Measurements from ENCODE around the gene LMNTD2.

Gene LMNTD2

DNA sequence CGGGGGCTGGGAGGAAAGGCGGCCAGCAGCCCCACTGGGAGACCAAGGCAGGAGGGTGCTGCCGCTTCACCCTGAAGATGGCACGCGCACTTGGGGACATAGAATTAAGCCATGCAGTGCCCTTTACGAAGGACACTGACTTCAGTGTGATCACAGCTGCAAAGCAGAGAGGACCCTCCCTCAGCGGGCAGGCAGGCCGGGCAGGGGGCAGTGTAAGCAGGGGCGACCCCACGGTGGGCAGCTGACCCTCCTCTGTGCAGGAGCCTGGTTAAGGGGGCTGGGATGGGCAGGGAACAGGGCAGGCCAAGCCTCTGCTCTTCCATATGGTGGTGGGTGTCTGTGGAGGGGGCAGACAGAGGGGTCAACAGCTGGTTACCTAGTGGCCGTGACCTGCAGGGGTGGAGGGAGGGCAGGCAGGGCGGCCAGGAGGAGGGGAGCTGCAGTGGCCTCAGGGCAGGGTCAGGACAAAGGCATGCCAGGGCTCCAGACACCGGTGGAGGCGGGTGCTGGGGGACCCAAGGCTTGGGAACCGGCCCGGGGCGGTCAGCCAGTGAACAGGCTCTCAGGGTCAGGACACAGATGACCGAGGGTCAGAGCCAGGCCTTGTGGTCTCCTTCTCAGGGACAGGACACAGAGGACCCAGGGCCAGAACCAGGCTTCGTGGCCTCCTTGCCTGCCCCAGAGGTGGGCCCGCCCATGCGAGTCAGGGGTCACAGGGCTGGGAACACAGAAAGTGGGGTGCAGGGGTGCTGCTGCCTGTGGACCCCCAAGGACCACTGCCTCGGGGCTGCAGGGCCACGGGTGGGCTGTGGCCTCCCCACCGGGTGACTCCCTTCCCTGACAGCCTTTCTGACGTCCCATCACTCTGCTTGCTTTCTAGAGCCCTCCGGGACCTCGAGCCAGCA is 7.2 kb downstream of the LMNTD2 start:
- H3K4me3 ChIP-seq (ENCODE audit: insufficient read depth, low read depth, low read length, poor library complexity, severe bottlenecking): no peak overlapping the region
- no peak for DNase-seq
- peaks cover 14% of the 10 kb centered on the region for H3K4me1 ChIP-seq (ENCODE audit: control insufficient read depth, insufficient read depth, low read length, poor library complexity, severe bottlenecking)

DNA sequence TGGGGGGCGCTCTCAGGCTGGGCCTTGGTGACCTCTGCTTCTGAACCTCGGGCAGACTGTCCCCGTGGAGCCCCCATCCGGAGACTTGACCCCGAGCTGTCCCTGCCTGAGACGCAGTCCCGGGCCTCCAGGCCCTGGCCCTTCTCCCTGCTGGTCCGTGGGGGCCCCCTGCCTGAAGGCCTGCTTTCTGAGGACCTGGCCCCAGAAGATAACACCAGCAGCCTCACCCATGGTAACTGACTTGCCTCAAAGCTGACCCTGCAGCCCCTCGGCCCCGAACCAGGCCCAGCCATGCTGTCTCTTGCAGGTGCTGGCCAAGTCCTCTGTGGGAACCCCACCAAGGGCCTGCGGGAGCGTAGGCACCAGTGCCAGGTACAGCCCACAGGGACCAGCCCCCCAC is 8.9 kb downstream of the LMNTD2 start:
- no peaks in the 10 kb centered on the region for H3K36me3 ChIP-seq (ENCODE audit: control insufficient read depth, insufficient read depth, low read length)
- no peaks in the 10 kb centered on the region for H3K27me3 ChIP-seq (replicated peaks; ENCODE audit: control insufficient read depth, insufficient read depth, low read length, poor library complexity, severe bottlenecking)
- no peak overlapping the region for H3K4me3 ChIP-seq (ENCODE audit: insufficient read depth, low read depth, low read length, poor library complexity, severe bottlenecking)
- H3K9me3 ChIP-seq (ENCODE audit: control insufficient read depth, low read length): no peaks in the 10 kb centered on the region
- H3K4me1 ChIP-seq (ENCODE audit: control insufficient read depth, insufficient read depth, low read length, poor library complexity, severe bottlenecking): peaks cover 14% of the 10 kb centered on the region
- H3K27ac ChIP-seq (ENCODE audit: insufficient read depth, low read length, poor library complexity, severe bottlenecking): no peak overlapping the region
- no peak for DNase-seq

More for the DNA sequence above, 7.2 kb downstream of the LMNTD2 start:
- Histone ChIP-seq H3K9me3 (ENCODE audit: control insufficient read depth, low read length) (no peaks in the 10 kb centered on the region), H3K27me3 (replicated peaks; ENCODE audit: control insufficient read depth, insufficient read depth, low read length, poor library complexity, severe bottlenecking) (no peaks in the 10 kb centered on the region), H3K36me3 (ENCODE audit: control insufficient read depth, insufficient read depth, low read length) (no peaks in the 10 kb centered on the region), H3K27ac (ENCODE audit: insufficient read depth, low read length, poor library complexity, severe bottlenecking) (no peak overlapping the region)

GRCh38 chr11:551131-551530 is 9.4 kb downstream of the LMNTD2 start:
- DNase-seq: no peak
- Histone ChIP-seq H3K4me1 (ENCODE audit: control insufficient read depth, insufficient read depth, low read length, poor library complexity, severe bottlenecking) (peaks cover 14% of the 10 kb centered on the region), H3K27ac (ENCODE audit: insufficient read depth, low read length, poor library complexity, severe bottlenecking) (no peak overlapping the region)

GRCh38 chr11:550746-551085 is 9.8 kb downstream of the LMNTD2 start:
- H3K4me3 ChIP-seq (ENCODE audit: insufficient read depth, low read depth, low read length, poor library complexity, severe bottlenecking): no peak overlapping the region
- DNase-seq: no peak

More at GRCh38 chr11:551131-551530, 9.4 kb downstream of the LMNTD2 start:
- H3K9me3 ChIP-seq (ENCODE audit: control insufficient read depth, low read length): no peaks in the 10 kb centered on the region
- no peak overlapping the region for H3K4me3 ChIP-seq (ENCODE audit: insufficient read depth, low read depth, low read length, poor library complexity, severe bottlenecking)
- no peaks in the 10 kb centered on the region for H3K36me3 ChIP-seq (ENCODE audit: control insufficient read depth, insufficient read depth, low read length)
- H3K27me3 ChIP-seq (replicated peaks; ENCODE audit: control insufficient read depth, insufficient read depth, low read length, poor library complexity, severe bottlenecking): no peaks in the 10 kb centered on the region

GRCh38 chr11:550021-550745 is 10.4 kb downstream of the LMNTD2 start:
- Histone ChIP-seq H3K27me3 (replicated peaks; ENCODE audit: control insufficient read depth, insufficient read depth, low read length, poor library complexity, severe bottlenecking) (no peaks in the 10 kb centered on the region), H3K4me1 (ENCODE audit: control insufficient read depth, insufficient read depth, low read length, poor library complexity, severe bottlenecking) (peaks cover 8% of the 10 kb centered on the region), H3K4me3 (ENCODE audit: insufficient read depth, low read depth, low read length, poor library complexity, severe bottlenecking) (no peak overlapping the region), H3K27ac (ENCODE audit: insufficient read depth, low read length, poor library complexity, severe bottlenecking) (no peak overlapping the region), H3K36me3 (ENCODE audit: control insufficient read depth, insufficient read depth, low read length) (no peaks in the 10 kb centered on the region), H3K9me3 (ENCODE audit: control insufficient read depth, low read length) (no peaks in the 10 kb centered on the region)
- DNase-seq: no peak

More at GRCh38 chr11:550746-551085, 9.8 kb downstream of the LMNTD2 start:
- Histone ChIP-seq H3K36me3 (ENCODE audit: control insufficient read depth, insufficient read depth, low read length) (no peaks in the 10 kb centered on the region), H3K27me3 (replicated peaks; ENCODE audit: control insufficient read depth, insufficient read depth, low read length, poor library complexity, severe bottlenecking) (no peaks in the 10 kb centered on the region), H3K4me1 (ENCODE audit: control insufficient read depth, insufficient read depth, low read length, poor library complexity, severe bottlenecking) (peaks cover 13% of the 10 kb centered on the region), H3K27ac (ENCODE audit: insufficient read depth, low read length, poor library complexity, severe bottlenecking) (no peak overlapping the region), H3K9me3 (ENCODE audit: control insufficient read depth, low read length) (no peaks in the 10 kb centered on the region)

- Histone ChIP-seq H3K4me3 (ENCODE audit: insufficient read depth, low read depth, low read length, poor library complexity, severe bottlenecking) (no peak overlapping the region), H3K36me3 (ENCODE audit: control insufficient read depth, insufficient read depth, low read length) (no peaks in the 10 kb centered on the region), H3K27me3 (replicated peaks; ENCODE audit: control insufficient read depth, insufficient read depth, low read length, poor library complexity, severe bottlenecking) (no peaks in the 10 kb centered on the region), H3K27ac (ENCODE audit: insufficient read depth, low read length, poor library complexity, severe bottlenecking) (no peak overlapping the region), H3K9me3 (ENCODE audit: control insufficient read depth, low read length) (no peaks in the 10 kb centered on the region), H3K4me1 (ENCODE audit: control insufficient read depth, insufficient read depth, low read length, poor library complexity, severe bottlenecking) (no peaks in the 10 kb centered on the region)
- no peak for DNase-seq
Observed at GRCh38 chr11:548700-549603, 11.6 kb downstream of the LMNTD2 start.

- H3K27ac ChIP-seq (ENCODE audit: insufficient read depth, low read length, poor library complexity, severe bottlenecking): no peak overlapping the region
- no peak overlapping the region for H3K4me3 ChIP-seq (ENCODE audit: insufficient read depth, low read depth, low read length, poor library complexity, severe bottlenecking)
- no peaks in the 10 kb centered on the region for H3K4me1 ChIP-seq (ENCODE audit: control insufficient read depth, insufficient read depth, low read length, poor library complexity, severe bottlenecking)
- H3K9me3 ChIP-seq (ENCODE audit: control insufficient read depth, low read length): no peaks in the 10 kb centered on the region
- no peak for DNase-seq
- no peaks in the 10 kb centered on the region for H3K27me3 ChIP-seq (replicated peaks; ENCODE audit: control insufficient read depth, insufficient read depth, low read length, poor library complexity, severe bottlenecking)
- H3K36me3 ChIP-seq (ENCODE audit: control insufficient read depth, insufficient read depth, low read length): no peaks in the 10 kb centered on the region
Observed at GRCh38 chr11:545171-545570, 15.4 kb downstream of the LMNTD2 start.

GRCh38 chr11:544817-545166 is 15.7 kb downstream of the LMNTD2 start:
- H3K27me3 ChIP-seq (replicated peaks; ENCODE audit: control insufficient read depth, insufficient read depth, low read length, poor library complexity, severe bottlenecking): no peaks in the 10 kb centered on the region
- H3K36me3 ChIP-seq (ENCODE audit: control insufficient read depth, insufficient read depth, low read length): no peaks in the 10 kb centered on the region
- H3K4me1 ChIP-seq (ENCODE audit: control insufficient read depth, insufficient read depth, low read length, poor library complexity, severe bottlenecking): no peaks in the 10 kb centered on the region
- no peaks in the 10 kb centered on the region for H3K9me3 ChIP-seq (ENCODE audit: control insufficient read depth, low read length)
- H3K27ac ChIP-seq (ENCODE audit: insufficient read depth, low read length, poor library complexity, severe bottlenecking): no peak overlapping the region
- no peak overlapping the region for H3K4me3 ChIP-seq (ENCODE audit: insufficient read depth, low read depth, low read length, poor library complexity, severe bottlenecking)
- DNase-seq: no peak

GRCh38 chr11:541433-541885 is 19.1 kb downstream of the LMNTD2 start:
- no peak for DNase-seq
- no peaks in the 10 kb centered on the region for H3K27me3 ChIP-seq (replicated peaks; ENCODE audit: control insufficient read depth, insufficient read depth, low read length, poor library complexity, severe bottlenecking)

More at GRCh38 chr11:541433-541885, 19.1 kb downstream of the LMNTD2 start:
- Histone ChIP-seq H3K4me3 (ENCODE audit: insufficient read depth, low read depth, low read length, poor library complexity, severe bottlenecking) (no peak overlapping the region), H3K4me1 (ENCODE audit: control insufficient read depth, insufficient read depth, low read length, poor library complexity, severe bottlenecking) (peaks cover 16% of the 10 kb centered on the region), H3K27ac (ENCODE audit: insufficient read depth, low read length, poor library complexity, severe bottlenecking) (no peak overlapping the region), H3K9me3 (ENCODE audit: control insufficient read depth, low read length) (no peaks in the 10 kb centered on the region), H3K36me3 (ENCODE audit: control insufficient read depth, insufficient read depth, low read length) (no peaks in the 10 kb centered on the region)
